ENCODE measurements around the gene SAMD3.

The SAMD3 gene

GRCh38 chr6:130098317-130098716, 124.4 kb downstream of the SAMD3 start:
- ATAC-seq (ENCODE audit: insufficient read depth, low read depth) (no peak), DNase-seq (no peak)
- Histone ChIP-seq H3K4me1 (ENCODE audit: insufficient read depth, low read length) (no peaks in the 10 kb centered on the region), H3K27me3 (ENCODE audit: insufficient read depth, low read length, poor library complexity) (peaks cover 16% of the 10 kb centered on the region), H3K27ac (ENCODE audit: low read length) (no peak overlapping the region), H3K9me3 (ENCODE audit: insufficient read depth, low read length, severe bottlenecking) (no peaks in the 10 kb centered on the region), H3K4me3 (ENCODE audit: low read depth in 1 of 2, low read length in 2 of 2) (no peak overlapping the region), H2AFZ (ENCODE audit: low read depth, low read length) (no peak overlapping the region), H3K9ac (ENCODE audit: low read depth, low read length) (no peak overlapping the region), H3K4me2 (ENCODE audit: insufficient read depth, low read length) (no peak overlapping the region), H4K20me1 (ENCODE audit: insufficient read depth, low read length) (no peaks in the 10 kb centered on the region), H3K36me3 (ENCODE audit: insufficient read depth, low read length) (no peaks in the 10 kb centered on the region), H3K79me2 (ENCODE audit: insufficient read depth, low read length) (no peaks in the 10 kb centered on the region)
- TF ChIP-seq CTCF (IDR thresholded peaks at IDR 0.05; ENCODE audit: borderline replicate concordance, extremely low read depth, low read length, poor library complexity, severe bottlenecking) (no peak), EZH2 (IDR thresholded peaks at IDR 0.05; ENCODE audit: borderline replicate concordance, low read depth, low read length, severe bottlenecking) (no peak)

Data from DND-41 (cell line).